ENCODE measurements around the gene MACROD2.

Gene MACROD2

GRCh38 chr20:14830899-14831298 lies 835.6 kb downstream of the MACROD2 start:
- CTCF ChIA-PET: no interaction called here
- POLR2A ChIA-PET: no interaction called here
- H3K4me3 ChIP-seq (ENCODE audit: low read depth, low read length): no peak overlapping the region
- no peak for TF ChIP-seq CTCF (IDR thresholded peaks at IDR 0.05; ENCODE audit: insufficient read depth, low read length, missing control alignments)
- no peak for DNase-seq (ENCODE audit: low read depth, low spot score)

GRCh38 chr20:14832630-14833029 lies 837.3 kb downstream of the MACROD2 start:
- POLR2A ChIA-PET: no interaction called here
- DNase-seq (ENCODE audit: low read depth, low spot score): no peak
- H3K4me3 ChIP-seq (ENCODE audit: low read depth, low read length): no peak overlapping the region
- CTCF ChIA-PET: no interaction called here
- no peak for TF ChIP-seq CTCF (IDR thresholded peaks at IDR 0.05; ENCODE audit: insufficient read depth, low read length, missing control alignments)

GRCh38 chr20:14838663-14839628 lies 843.6 kb downstream of the MACROD2 start:
- TF ChIP-seq CTCF (IDR thresholded peaks at IDR 0.05; ENCODE audit: insufficient read depth, low read length, missing control alignments): no peak
- H3K4me3 ChIP-seq (ENCODE audit: low read depth, low read length): no peak overlapping the region
- ChIA-PET POLR2A (no interaction called here), CTCF (no interaction called here)
- DNase-seq (ENCODE audit: low read depth, low spot score): no peak

GRCh38 chr20:14845199-14846160 lies 850.2 kb downstream of the MACROD2 start:
- TF ChIP-seq CTCF (IDR thresholded peaks at IDR 0.05; ENCODE audit: insufficient read depth, low read length, missing control alignments): no peak
- ChIA-PET POLR2A (no interaction called here), CTCF (no interaction called here)

GRCh38 chr20:14848806-14849205 lies 853.5 kb downstream of the MACROD2 start:
- CTCF ChIA-PET: no interaction called here
- no peak overlapping the region for H3K4me3 ChIP-seq (ENCODE audit: low read depth, low read length)
- DNase-seq (ENCODE audit: low read depth, low spot score): no peak
- TF ChIP-seq CTCF (IDR thresholded peaks at IDR 0.05; ENCODE audit: insufficient read depth, low read length, missing control alignments): no peak
- POLR2A ChIA-PET: no interaction called here

More at GRCh38 chr20:14845199-14846160, 850.2 kb downstream of the MACROD2 start:
- no peak for DNase-seq (ENCODE audit: low read depth, low spot score)
- H3K4me3 ChIP-seq (ENCODE audit: low read depth, low read length): no peak overlapping the region

GRCh38 chr20:14853079-14853478 lies 857.8 kb downstream of the MACROD2 start:
- ChIA-PET POLR2A (no interaction called here), CTCF (no interaction called here)
- no peak overlapping the region for H3K4me3 ChIP-seq (ENCODE audit: low read depth, low read length)
- no peak for DNase-seq (ENCODE audit: low read depth, low spot score)
- no peak for TF ChIP-seq CTCF (IDR thresholded peaks at IDR 0.05; ENCODE audit: insufficient read depth, low read length, missing control alignments)
